H9 (cell line): ENCODE results near the gene RAPSN. TPM values are rescaled to one million over a fixed set of nuclear protein-coding genes. Genes with fewer than 3 reads are reported as not detected.

Experiments
- DNase-seq: peaks from one replicate; pipeline ENCODE4 v3.0.0-alpha.2; 2017
- H2AFZ ChIP-seq: one replicate; pipeline ENCODE4 v1.6.1; 2013; ENCODE audit warnings: mild to moderate bottlenecking, low read length, control low read depth, moderate library complexity
- H2AK5ac ChIP-seq: 2 replicates; pipeline ENCODE4 v1.6.1; 2013; ENCODE audit warnings: low read length, control low read depth, mixed read lengths; ENCODE audit not compliant: insufficient read length
- H2BK120ac ChIP-seq: one replicate; pipeline ENCODE4 v1.6.1; 2013; ENCODE audit warnings: low read depth, mild to moderate bottlenecking, low read length, control low read depth, inconsistent platforms; ENCODE audit not compliant: poor library complexity, severe bottlenecking
- H2BK12ac ChIP-seq: 2 replicates; pipeline ENCODE4 v1.6.1; 2013; ENCODE audit warnings: low read length, control low read depth, mixed read lengths, low read depth; ENCODE audit not compliant: insufficient read length
- H2BK15ac ChIP-seq: 2 replicates; pipeline ENCODE4 v1.6.1; 2013; ENCODE audit warnings: low read depth, low read length, control low read depth
- H2BK20ac ChIP-seq: one replicate; pipeline ENCODE4 v1.6.1; 2013; ENCODE audit warnings: low read depth, mild to moderate bottlenecking, low read length, control low read depth, inconsistent platforms; ENCODE audit not compliant: poor library complexity, severe bottlenecking
- H2BK5ac ChIP-seq: 2 replicates; pipeline ENCODE4 v1.6.1; 2013; ENCODE audit warnings: low read length, control low read depth, mixed read lengths; ENCODE audit not compliant: insufficient read length
- H3K14ac ChIP-seq: 2 replicates; pipeline ENCODE4 v1.6.1; 2013; ENCODE audit warnings: low read length, control low read depth; ENCODE audit not compliant: insufficient read depth
- H3K18ac ChIP-seq: 2 replicates; pipeline ENCODE4 v1.6.1; 2013; ENCODE audit warnings: low read depth, mild to moderate bottlenecking, mixed read lengths, low read length, control low read depth; ENCODE audit not compliant: insufficient read length
- H3K23ac ChIP-seq: 2 replicates; pipeline ENCODE4 v1.6.1; 2013; ENCODE audit warnings: low read length, control low read depth, mixed read lengths, low read depth; ENCODE audit not compliant: insufficient read length
- H3K23me2 ChIP-seq: 2 replicates; pipeline ENCODE4 v1.6.1; 2013; ENCODE audit warnings: low read depth, mild to moderate bottlenecking, mixed read lengths, low read length, control low read depth; ENCODE audit not compliant: insufficient read length, poor library complexity, severe bottlenecking
- H3K27ac ChIP-seq: 2 replicates; pipeline ENCODE4 v1.5.1; 2013; ENCODE audit warnings: low read length, control low read depth, mixed read lengths, low read depth; ENCODE audit not compliant: insufficient read length
- H3K27me3 ChIP-seq: 2 replicates; pipeline ENCODE4 v1.6.1; 2013; ENCODE audit warnings: low read length, control low read depth, inconsistent platforms; ENCODE audit not compliant: insufficient read depth
- H3K4ac ChIP-seq: 2 replicates; pipeline ENCODE4 v1.6.1; 2013; ENCODE audit warnings: low read depth, mild to moderate bottlenecking, control low read depth, inconsistent platforms, low read length, moderate library complexity
- H3K4me1 ChIP-seq: 2 replicates; pipeline ENCODE4 v1.6.1; 2013; ENCODE audit warnings: low read length, control low read depth, inconsistent platforms; ENCODE audit not compliant: insufficient read depth
- H3K4me2 ChIP-seq: 2 replicates; pipeline ENCODE4 v1.6.1; 2013; ENCODE audit warnings: low read length, control low read depth, mixed read lengths; ENCODE audit not compliant: insufficient read length, insufficient read depth
- H3K56ac ChIP-seq: 2 replicates; pipeline ENCODE4 v1.6.1; 2013; ENCODE audit warnings: low read depth, mild to moderate bottlenecking, mixed read lengths, low read length, control low read depth; ENCODE audit not compliant: insufficient read length
- H3K79me1 ChIP-seq: 2 replicates; pipeline ENCODE4 v1.6.1; 2013; ENCODE audit warnings: low read depth, mild to moderate bottlenecking, moderate library complexity, low read length, control low read depth, inconsistent platforms; ENCODE audit not compliant: insufficient read depth, poor library complexity, severe bottlenecking
- H3K79me2 ChIP-seq: 2 replicates; pipeline ENCODE4 v1.6.1; 2013; ENCODE audit warnings: low read length, control low read depth, inconsistent platforms; ENCODE audit not compliant: insufficient read depth
- H3K9ac ChIP-seq: 2 replicates; pipeline ENCODE4 v1.6.1; 2013; ENCODE audit warnings: low read length, control low read depth, mixed read lengths; ENCODE audit not compliant: insufficient read length; ENCODE audit errors: extremely low read depth
- H3K9me3 ChIP-seq: one replicate; pipeline ENCODE4 v1.6.1; 2013; ENCODE audit warnings: low read depth, low read length, inconsistent platforms; ENCODE audit not compliant: control insufficient read depth
- H3T11ph ChIP-seq: one replicate; pipeline ENCODE4 v1.6.1; 2013; ENCODE audit warnings: mild to moderate bottlenecking, low read length, control low read depth, inconsistent platforms
- H4K20me1 ChIP-seq: one replicate; pipeline ENCODE4 v1.6.1; 2013; ENCODE audit not compliant: control insufficient read depth, insufficient read length, insufficient read depth
- H4K5ac ChIP-seq: 2 replicates; pipeline ENCODE4 v1.6.1; 2013; ENCODE audit warnings: low read depth, mild to moderate bottlenecking, mixed read lengths, low read length, control low read depth; ENCODE audit not compliant: insufficient read length
- H4K8ac ChIP-seq: replicated peaks from 2 replicates; pipeline ENCODE4 v1.6.1; 2013; ENCODE audit warnings: low read length, control low read depth, mixed read lengths, low read depth; ENCODE audit not compliant: insufficient read length
- H4K91ac ChIP-seq: 2 replicates; pipeline ENCODE4 v1.6.1; 2013; ENCODE audit warnings: low read depth, mild to moderate bottlenecking, moderate library complexity, mixed read lengths, low read length, control low read depth; ENCODE audit not compliant: insufficient read length
- H3K27ac Mint-ChIP-seq, 3 experiments: 2 replicates in 2 of 3; 3 replicates in 1 of 3; pipeline ENCODE4 v1.8.0; 2020 to 2021; ENCODE audit warnings: mixed read lengths in 3 of 3, mild to moderate bottlenecking in 1 of 3, moderate library complexity in 1 of 3
- H3K27me3 Mint-ChIP-seq: 2 replicates; pipeline ENCODE4 v1.8.0; 2021; ENCODE audit warnings: low read depth, mild to moderate bottlenecking, moderate library complexity, mixed read lengths
- H3K36me3 Mint-ChIP-seq, 3 experiments: 2 replicates in 2 of 3; 3 replicates in 1 of 3; pipeline ENCODE4 v1.8.0; 2020 to 2021; ENCODE audit warnings: low read depth in 3 of 3, mixed read lengths in 3 of 3; ENCODE audit not compliant: insufficient read depth in 1 of 3
- H3K4me1 Mint-ChIP-seq, 2 experiments: 2 replicates each; pipeline ENCODE4 v1.8.0; 2020; ENCODE audit warnings: mixed read lengths in 2 of 2
- H3K4me3 Mint-ChIP-seq, 2 experiments: 2 replicates in 1 of 2; 3 replicates in 1 of 2; pipeline ENCODE4 v1.8.0; 2020 to 2021; ENCODE audit warnings: mild to moderate bottlenecking in 2 of 2, mixed read lengths in 2 of 2, moderate library complexity in 1 of 2
- H3K9me3 Mint-ChIP-seq, 2 experiments: 2 replicates in 1 of 2; 3 replicates in 1 of 2; pipeline ENCODE4 v1.8.0; 2020; ENCODE audit warnings: mild to moderate bottlenecking in 2 of 2, mixed read lengths in 2 of 2, moderate library complexity in 1 of 2
- WGBS: extraction: QIAGEN DNeasy Blood & Tissue Kit; methylation state at CpG from one replicate; pipeline ENCODE4 v1.1.7; 2013; ENCODE audit warnings: missing lambda C conversion rate, low lambda C conversion rate, mixed read lengths; ENCODE audit not compliant: insufficient read length; ENCODE audit errors: extremely low coverage; 5-methylcytosine and 5-hydroxymethylcytosine counted together
- total RNA-seq: library from RNA; stranded (reverse); gene quantifications from 2 replicates; pipeline ENCODE4 v1.2.1, GENCODE V29; 2021
- TF ChIP-seq, protein P1 (sequence below): fragments of 200-600 bp; sonication (generic); conservative IDR thresholded peaks from 3 replicates; pipeline ENCODE4 v1.8.0; 2021; ENCODE audit warnings: antibody characterized with exemption, mild to moderate bottlenecking

Gene RAPSN
- total RNA-seq, 1 experiment from 2014 or later: 0.48 TPM

DNA sequence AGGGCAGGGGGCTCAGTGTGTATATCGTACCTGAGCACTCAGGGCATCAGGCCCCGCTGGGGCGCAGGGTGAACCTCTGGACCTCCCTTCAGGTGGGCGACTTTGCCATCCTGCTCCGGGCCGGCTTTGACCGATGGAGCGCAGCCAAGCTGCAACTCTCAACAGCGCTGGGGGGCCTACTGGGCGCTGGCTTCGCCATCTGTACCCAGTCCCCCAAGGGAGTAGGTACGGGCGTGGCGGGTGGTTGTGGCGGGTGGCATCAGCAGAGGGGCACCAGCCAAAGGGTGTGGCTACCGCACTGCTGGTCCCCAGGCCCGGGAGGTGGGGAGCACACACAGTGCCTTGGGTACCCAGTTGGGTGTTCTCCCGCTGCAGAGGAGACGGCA is 34.3 kb downstream of the RAPSN start:
- H4K20me1 ChIP-seq: no peaks in the 10 kb centered on the region
- no peak overlapping the region for H2BK15ac ChIP-seq
- peaks cover 20 to 44% (median 35%) of the 10 kb centered on the region in 3 experiments; a peak in 6 of 7 replicates for H3K36me3 Mint-ChIP-seq
- no peak overlapping the region for H3K56ac ChIP-seq
- no peak overlapping the region for H3K4ac ChIP-seq
- no peak overlapping the region for H3K9ac ChIP-seq
- H4K5ac ChIP-seq: no peak overlapping the region
- H3K4me2 ChIP-seq: no peak overlapping the region
- no peak overlapping the region for H2BK5ac ChIP-seq
- no peak overlapping the region for H3K27ac ChIP-seq
- H3K4me3 Mint-ChIP-seq: no peak overlapping the region
- H2AK5ac ChIP-seq: no peak overlapping the region
- no peak overlapping the region for H3K23ac ChIP-seq
- H3K27me3 ChIP-seq: no peaks in the 10 kb centered on the region
- no peaks in the 10 kb centered on the region for H3K79me1 ChIP-seq
- no peaks in the 10 kb centered on the region for H3K9me3 Mint-ChIP-seq
- WGBS: no CpG with 5 or more reads among the region's 19 CpGs
- no peak overlapping the region for H3T11ph ChIP-seq
- no peak overlapping the region for H2AFZ ChIP-seq
- no peak overlapping the region for H3K27ac Mint-ChIP-seq
- H3K27me3 Mint-ChIP-seq: no peaks in the 10 kb centered on the region
- H4K91ac ChIP-seq: no peak overlapping the region
- TF ChIP-seq, protein P1, sequence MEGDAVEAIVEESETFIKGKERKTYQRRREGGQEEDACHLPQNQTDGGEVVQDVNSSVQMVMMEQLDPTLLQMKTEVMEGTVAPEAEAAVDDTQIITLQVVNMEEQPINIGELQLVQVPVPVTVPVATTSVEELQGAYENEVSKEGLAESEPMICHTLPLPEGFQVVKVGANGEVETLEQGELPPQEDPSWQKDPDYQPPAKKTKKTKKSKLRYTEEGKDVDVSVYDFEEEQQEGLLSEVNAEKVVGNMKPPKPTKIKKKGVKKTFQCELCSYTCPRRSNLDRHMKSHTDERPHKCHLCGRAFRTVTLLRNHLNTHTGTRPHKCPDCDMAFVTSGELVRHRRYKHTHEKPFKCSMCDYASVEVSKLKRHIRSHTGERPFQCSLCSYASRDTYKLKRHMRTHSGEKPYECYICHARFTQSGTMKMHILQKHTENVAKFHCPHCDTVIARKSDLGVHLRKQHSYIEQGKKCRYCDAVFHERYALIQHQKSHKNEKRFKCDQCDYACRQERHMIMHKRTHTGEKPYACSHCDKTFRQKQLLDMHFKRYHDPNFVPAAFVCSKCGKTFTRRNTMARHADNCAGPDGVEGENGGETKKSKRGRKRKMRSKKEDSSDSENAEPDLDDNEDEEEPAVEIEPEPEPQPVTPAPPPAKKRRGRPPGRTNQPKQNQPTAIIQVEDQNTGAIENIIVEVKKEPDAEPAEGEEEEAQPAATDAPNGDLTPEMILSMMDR: no peak
- H3K23me2 ChIP-seq: no peaks in the 10 kb centered on the region
- no peak overlapping the region for H2BK120ac ChIP-seq
- no peak overlapping the region for H3K14ac ChIP-seq
- H4K8ac ChIP-seq: no peak overlapping the region
- H3K9me3 ChIP-seq: no peaks in the 10 kb centered on the region
- no peak overlapping the region for H2BK20ac ChIP-seq
- H2BK12ac ChIP-seq: no peak overlapping the region
- DNase-seq: no peak
- H3K4me1 Mint-ChIP-seq: peaks cover 2 to 6% of the 10 kb centered on the region in 2 experiments; a peak in 3 of 4 replicates
- no peak overlapping the region for H3K18ac ChIP-seq
- H3K4me1 ChIP-seq: no peaks in the 10 kb centered on the region
- no peaks in the 10 kb centered on the region for H3K79me2 ChIP-seq
